Measurements from ENCODE around the gene YTHDF1.

Gene YTHDF1

DNA sequence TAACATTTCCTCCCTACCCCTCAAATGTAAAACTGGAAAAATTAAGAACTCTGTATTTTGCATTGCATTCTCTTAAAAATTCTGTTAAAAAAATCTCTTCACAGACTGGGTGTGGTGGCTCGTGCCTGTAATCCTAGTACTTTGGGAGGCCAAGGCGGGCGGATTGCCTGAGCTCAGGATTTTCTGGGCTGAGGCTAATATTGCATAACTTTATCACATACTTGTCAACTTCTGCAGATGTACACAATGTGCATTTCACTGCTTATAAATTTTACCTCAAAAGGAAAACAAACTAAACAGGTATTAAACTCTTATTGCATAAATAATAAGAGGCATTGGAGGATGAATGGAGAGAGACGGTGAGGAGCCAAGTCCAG lies 21.1 kb downstream of the YTHDF1 start:
- H3K4me1 ChIP-seq (ENCODE audit: control insufficient read depth, insufficient read depth, low read length), result no peaks in the 10 kb centered on the region
- H3K9me3 ChIP-seq (ENCODE audit: control insufficient read depth, low read length), result no peaks in the 10 kb centered on the region
- no peak overlapping the region for H3K27ac ChIP-seq (ENCODE audit: insufficient read depth, low read depth, low read length, poor library complexity, severe bottlenecking)
- H3K27me3 ChIP-seq (ENCODE audit: control insufficient read depth, insufficient read depth, low read length, poor library complexity, severe bottlenecking), result no peaks in the 10 kb centered on the region
- peaks cover 10% of the 10 kb centered on the region for H3K36me3 ChIP-seq (ENCODE audit: control insufficient read depth, insufficient read depth, low read length)
- no peak overlapping the region for H3K4me3 ChIP-seq (ENCODE audit: insufficient read depth, low read depth, low read length)
- 92 to 95% methylated on average over 4 of the region's 4 CpGs for WGBS, 2 experiments

DNA sequence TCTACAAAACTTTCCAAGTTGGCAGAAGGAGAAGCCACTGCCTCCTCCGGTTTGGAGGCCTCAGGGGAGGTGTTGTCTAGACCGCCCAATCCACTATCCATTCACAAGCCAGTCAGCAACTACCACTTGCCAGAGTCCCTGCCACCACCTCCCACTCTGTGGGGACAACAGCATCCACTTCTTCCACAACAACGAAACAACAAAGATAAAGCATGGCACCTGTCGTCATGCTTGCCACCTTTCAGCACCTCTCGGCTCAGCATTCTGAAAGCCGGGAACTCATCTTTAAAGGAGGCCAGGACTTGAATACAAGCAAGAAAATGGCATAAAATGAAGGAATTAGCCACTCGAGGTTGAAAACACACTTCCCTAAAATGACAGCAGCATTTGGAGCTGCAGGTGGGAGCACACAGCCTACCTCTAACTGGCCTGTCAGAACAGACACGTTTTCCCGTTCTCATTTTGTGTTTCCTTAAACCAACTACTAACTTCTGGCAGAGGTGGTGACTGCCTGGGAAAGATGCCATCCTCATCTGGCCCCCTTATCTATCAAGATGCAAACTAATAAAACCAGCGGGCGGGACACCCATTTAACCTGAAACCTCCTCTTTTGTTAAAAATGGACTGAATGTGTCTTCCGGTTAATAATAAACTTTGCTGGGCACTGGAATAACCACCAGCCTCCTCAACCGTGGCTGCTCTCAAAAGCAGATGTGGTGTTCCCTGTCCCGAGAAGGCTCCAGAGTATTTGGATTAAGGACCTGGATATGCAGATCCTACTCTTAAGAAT lies 21.7 kb downstream of the YTHDF1 start:
- peaks cover 10% of the 10 kb centered on the region for H3K36me3 ChIP-seq (ENCODE audit: control insufficient read depth, insufficient read depth, low read length)
- H3K4me1 ChIP-seq (ENCODE audit: control insufficient read depth, insufficient read depth, low read length), result no peaks in the 10 kb centered on the region
- WGBS, 2 experiments, result 93 to 94% methylated on average over 14 of the region's 14 CpGs
- no peak overlapping the region for H3K27ac ChIP-seq (ENCODE audit: insufficient read depth, low read depth, low read length, poor library complexity, severe bottlenecking)
- no peaks in the 10 kb centered on the region for H3K27me3 ChIP-seq (ENCODE audit: control insufficient read depth, insufficient read depth, low read length, poor library complexity, severe bottlenecking)
- no peaks in the 10 kb centered on the region for H3K9me3 ChIP-seq (ENCODE audit: control insufficient read depth, low read length)
- H3K4me3 ChIP-seq (ENCODE audit: insufficient read depth, low read depth, low read length), result no peak overlapping the region

DNA sequence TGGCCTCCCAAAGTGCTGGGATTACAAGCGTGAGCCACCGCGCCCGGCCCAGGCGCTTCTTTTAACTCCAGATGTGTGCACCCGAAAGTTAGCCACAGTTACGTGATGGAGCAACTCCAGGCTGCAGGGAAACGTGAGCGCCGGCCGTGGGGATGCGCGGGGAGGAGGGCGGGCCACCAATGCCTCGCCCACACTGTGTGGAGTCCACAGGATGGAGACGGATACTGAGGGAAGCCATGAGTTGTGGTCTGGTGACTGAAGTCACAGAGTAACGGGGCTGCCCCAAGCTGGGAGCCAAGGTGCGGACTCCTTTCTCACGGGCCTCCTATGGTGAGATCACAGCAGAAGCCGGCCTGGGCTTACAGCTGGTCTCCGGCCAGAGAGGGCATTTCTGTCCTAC lies 23.2 kb downstream of the YTHDF1 start:
- H3K27me3 ChIP-seq (ENCODE audit: control insufficient read depth, insufficient read depth, low read length, poor library complexity, severe bottlenecking), result no peaks in the 10 kb centered on the region
- peaks cover 10% of the 10 kb centered on the region for H3K36me3 ChIP-seq (ENCODE audit: control insufficient read depth, insufficient read depth, low read length)
- 93 to 94% methylated on average over 21 of the region's 21 CpGs for whole genome bisulfite sequencing, 2 experiments
- no peaks in the 10 kb centered on the region for H3K9me3 ChIP-seq (ENCODE audit: control insufficient read depth, low read length)
- no peaks in the 10 kb centered on the region for H3K4me1 ChIP-seq (ENCODE audit: control insufficient read depth, insufficient read depth, low read length)
- H3K4me3 ChIP-seq (ENCODE audit: insufficient read depth, low read depth, low read length), result no peak overlapping the region
- H3K27ac ChIP-seq (ENCODE audit: insufficient read depth, low read depth, low read length, poor library complexity, severe bottlenecking), result no peak overlapping the region

DNA sequence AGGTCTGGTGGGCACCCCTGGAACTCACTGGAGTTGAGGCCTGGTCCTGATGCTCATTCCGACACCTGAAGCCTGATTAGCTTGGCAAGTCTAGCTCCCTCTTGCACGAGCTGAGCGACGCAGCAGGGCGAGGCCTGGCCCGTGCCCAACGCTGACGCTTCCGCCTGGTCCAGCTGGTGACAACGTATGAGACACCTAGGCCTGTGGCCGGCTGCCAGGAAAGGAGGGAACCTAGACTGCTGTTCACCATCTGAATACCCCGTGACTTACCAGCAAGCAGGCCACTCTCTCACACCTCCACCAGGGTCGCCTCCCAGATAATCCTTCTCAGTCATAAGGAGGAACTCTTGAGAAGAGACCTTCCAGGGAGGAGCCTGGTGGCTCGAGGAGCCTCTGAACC lies 24.5 kb downstream of the YTHDF1 start:
- WGBS, 2 experiments, result 90 to 91% methylated on average over 14 of the region's 14 CpGs

DNA sequence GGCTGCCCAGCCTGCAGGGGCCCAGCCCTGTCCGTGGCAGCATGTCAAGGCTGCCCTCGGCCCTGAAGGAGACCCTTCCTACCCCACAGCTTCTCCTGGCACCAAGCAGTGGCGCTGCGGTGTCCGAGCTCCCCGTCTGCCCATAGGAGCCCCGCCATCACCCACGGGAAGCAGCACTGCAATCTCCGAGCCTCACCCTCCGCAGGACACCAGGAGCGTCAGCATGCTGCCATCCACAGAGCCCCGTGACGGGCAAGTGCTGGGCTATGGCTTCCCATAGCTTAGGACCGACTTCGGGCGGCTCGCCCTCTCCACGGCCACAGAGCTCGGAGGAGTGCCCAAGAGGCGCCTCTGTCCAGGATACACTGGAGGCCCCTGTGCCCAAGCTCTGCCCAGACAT lies 25.1 kb downstream of the YTHDF1 start:
- Histone ChIP-seq H3K9me3 (ENCODE audit: control insufficient read depth, low read length) (no peaks in the 10 kb centered on the region), H3K4me1 (ENCODE audit: control insufficient read depth, insufficient read depth, low read length) (no peaks in the 10 kb centered on the region), H3K27ac (ENCODE audit: insufficient read depth, low read depth, low read length, poor library complexity, severe bottlenecking) (no peak overlapping the region), H3K4me3 (ENCODE audit: insufficient read depth, low read depth, low read length) (no peak overlapping the region), H3K27me3 (ENCODE audit: control insufficient read depth, insufficient read depth, low read length, poor library complexity, severe bottlenecking) (no peaks in the 10 kb centered on the region), H3K36me3 (ENCODE audit: control insufficient read depth, insufficient read depth, low read length) (peaks cover 4% of the 10 kb centered on the region)
- 92% methylated on average over 20 of the region's 20 CpGs for WGBS, 2 experiments

More for the DNA sequence above, 24.5 kb downstream of the YTHDF1 start:
- Histone ChIP-seq H3K36me3 (ENCODE audit: control insufficient read depth, insufficient read depth, low read length) (peaks cover 6% of the 10 kb centered on the region), H3K27me3 (ENCODE audit: control insufficient read depth, insufficient read depth, low read length, poor library complexity, severe bottlenecking) (no peaks in the 10 kb centered on the region), H3K4me1 (ENCODE audit: control insufficient read depth, insufficient read depth, low read length) (no peaks in the 10 kb centered on the region), H3K9me3 (ENCODE audit: control insufficient read depth, low read length) (no peaks in the 10 kb centered on the region), H3K4me3 (ENCODE audit: insufficient read depth, low read depth, low read length) (no peak overlapping the region), H3K27ac (ENCODE audit: insufficient read depth, low read depth, low read length, poor library complexity, severe bottlenecking) (no peak overlapping the region)

DNA sequence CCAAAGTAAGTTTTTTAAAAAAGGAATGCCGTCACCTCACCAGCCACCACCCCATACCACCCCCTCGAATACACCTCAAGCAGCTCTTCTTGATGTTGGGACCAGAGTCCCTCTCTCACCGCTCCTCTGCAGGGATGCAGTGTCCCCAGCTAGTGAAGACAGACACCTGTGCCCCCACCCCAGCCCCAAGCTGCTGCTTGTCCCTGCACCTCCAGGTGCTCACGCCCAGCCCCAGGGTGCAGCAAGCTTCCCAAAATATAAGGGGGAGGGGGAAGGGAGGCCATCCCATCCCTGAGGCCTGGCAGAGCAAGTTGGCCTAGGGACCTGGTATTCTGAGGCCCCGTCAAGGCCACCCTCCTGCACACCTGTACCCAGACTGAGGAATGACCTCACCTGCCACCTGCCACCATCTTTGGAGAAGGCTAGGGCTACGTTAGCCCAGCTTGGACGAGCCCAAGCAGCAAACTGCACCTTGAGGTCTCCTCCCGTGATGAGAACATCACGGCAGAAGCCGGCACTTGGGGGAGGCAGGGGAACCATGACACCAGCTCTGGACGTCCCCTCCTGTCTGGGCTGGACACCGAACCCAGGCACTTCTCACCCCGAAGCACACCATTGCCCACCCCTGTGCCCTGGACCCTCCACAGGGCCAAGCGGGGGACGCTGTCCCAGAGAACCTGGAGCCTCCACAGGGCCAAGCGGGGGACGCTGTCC lies 25.9 kb downstream of the YTHDF1 start:
- Histone ChIP-seq H3K4me3 (ENCODE audit: insufficient read depth, low read depth, low read length) (no peak overlapping the region), H3K36me3 (ENCODE audit: control insufficient read depth, insufficient read depth, low read length) (no peaks in the 10 kb centered on the region), H3K27me3 (ENCODE audit: control insufficient read depth, insufficient read depth, low read length, poor library complexity, severe bottlenecking) (no peaks in the 10 kb centered on the region), H3K4me1 (ENCODE audit: control insufficient read depth, insufficient read depth, low read length) (no peaks in the 10 kb centered on the region), H3K27ac (ENCODE audit: insufficient read depth, low read depth, low read length, poor library complexity, severe bottlenecking) (no peak overlapping the region), H3K9me3 (ENCODE audit: control insufficient read depth, low read length) (no peaks in the 10 kb centered on the region)
- WGBS, 2 experiments, result 92% methylated on average over 17 of the region's 17 CpGs

DNA sequence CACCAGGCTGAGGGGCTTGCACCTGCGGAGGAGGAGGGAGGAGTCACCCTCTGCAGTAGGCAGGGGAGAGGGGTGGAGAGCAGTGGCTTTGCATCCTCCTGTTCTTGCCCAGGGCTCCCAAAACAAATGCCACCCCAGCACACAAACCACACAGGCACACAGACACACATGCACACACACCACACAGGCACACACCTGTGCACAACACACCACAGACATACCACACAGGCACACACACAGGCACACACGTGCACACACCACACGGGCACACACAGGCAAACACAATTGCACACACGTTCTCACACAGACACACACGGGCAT lies 26.6 kb downstream of the YTHDF1 start:
- WGBS, 2 experiments, result 83 to 87% methylated on average over 5 of the region's 5 CpGs
- H3K4me3 ChIP-seq (ENCODE audit: insufficient read depth, low read depth, low read length), result no peak overlapping the region
- H3K9me3 ChIP-seq (ENCODE audit: control insufficient read depth, low read length), result no peaks in the 10 kb centered on the region
- no peak overlapping the region for H3K27ac ChIP-seq (ENCODE audit: insufficient read depth, low read depth, low read length, poor library complexity, severe bottlenecking)
- H3K27me3 ChIP-seq (ENCODE audit: control insufficient read depth, insufficient read depth, low read length, poor library complexity, severe bottlenecking), result no peaks in the 10 kb centered on the region
- no peaks in the 10 kb centered on the region for H3K4me1 ChIP-seq (ENCODE audit: control insufficient read depth, insufficient read depth, low read length)
- no peaks in the 10 kb centered on the region for H3K36me3 ChIP-seq (ENCODE audit: control insufficient read depth, insufficient read depth, low read length)

DNA sequence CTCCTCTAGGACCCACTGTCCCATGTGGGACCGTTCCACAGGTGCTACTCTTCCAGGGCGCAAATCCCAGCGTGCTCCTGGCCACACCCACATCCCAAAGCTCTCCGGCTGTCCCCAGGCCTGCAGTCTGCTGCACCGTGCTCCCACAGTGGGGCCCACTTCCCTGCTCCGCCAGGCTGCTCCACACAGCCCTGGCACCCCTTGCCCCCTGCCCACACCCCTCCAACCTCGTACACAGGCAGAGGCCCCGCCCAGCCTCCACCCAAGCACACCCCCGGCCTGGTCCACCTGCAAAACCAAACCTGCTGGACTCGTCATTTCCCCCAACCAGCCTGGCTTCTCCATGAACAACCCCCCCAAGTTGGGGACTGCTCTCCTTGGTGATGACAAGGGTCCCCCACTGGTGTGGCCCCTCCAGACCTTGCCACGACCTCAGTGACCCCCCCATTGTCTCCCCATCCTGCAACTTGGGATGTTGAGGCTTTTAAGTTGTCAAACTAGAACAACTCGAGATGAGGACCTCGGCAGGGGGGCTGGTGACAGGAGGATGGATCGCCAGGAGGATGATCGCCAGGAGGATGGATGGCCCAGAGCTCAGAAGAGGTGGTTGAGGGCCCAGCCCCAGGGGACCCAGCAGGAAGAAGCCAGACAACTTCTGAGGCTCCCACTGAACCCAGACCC lies 27.1 kb downstream of the YTHDF1 start:
- H3K36me3 ChIP-seq (ENCODE audit: control insufficient read depth, insufficient read depth, low read length), result no peaks in the 10 kb centered on the region
- 76 to 78% methylated on average over 15 of the region's 15 CpGs for WGBS, 2 experiments
- no peaks in the 10 kb centered on the region for H3K9me3 ChIP-seq (ENCODE audit: control insufficient read depth, low read length)
- H3K27me3 ChIP-seq (ENCODE audit: control insufficient read depth, insufficient read depth, low read length, poor library complexity, severe bottlenecking), result no peaks in the 10 kb centered on the region
- H3K4me3 ChIP-seq (ENCODE audit: insufficient read depth, low read depth, low read length), result no peak overlapping the region
- no peaks in the 10 kb centered on the region for H3K4me1 ChIP-seq (ENCODE audit: control insufficient read depth, insufficient read depth, low read length)
- no peak overlapping the region for H3K27ac ChIP-seq (ENCODE audit: insufficient read depth, low read depth, low read length, poor library complexity, severe bottlenecking)

DNA sequence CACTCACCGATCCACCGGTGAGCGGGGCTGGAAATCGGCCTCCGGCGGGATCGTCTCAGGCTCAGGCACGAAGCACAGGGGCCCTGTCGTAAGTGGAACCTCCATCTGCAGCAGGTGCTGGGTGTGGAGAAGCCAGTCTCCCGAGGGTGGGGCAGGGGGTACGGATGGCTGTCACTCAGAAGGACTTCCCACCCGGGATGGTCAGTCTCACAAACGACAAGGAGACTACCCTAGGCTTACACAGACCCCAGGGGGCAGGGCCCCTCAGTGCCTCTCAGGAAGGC lies 27.8 kb downstream of the YTHDF1 start:
- Histone ChIP-seq H3K27ac (ENCODE audit: insufficient read depth, low read depth, low read length, poor library complexity, severe bottlenecking) (no peak overlapping the region), H3K36me3 (ENCODE audit: control insufficient read depth, insufficient read depth, low read length) (no peaks in the 10 kb centered on the region), H3K9me3 (ENCODE audit: control insufficient read depth, low read length) (no peaks in the 10 kb centered on the region), H3K27me3 (ENCODE audit: control insufficient read depth, insufficient read depth, low read length, poor library complexity, severe bottlenecking) (no peaks in the 10 kb centered on the region), H3K4me3 (ENCODE audit: insufficient read depth, low read depth, low read length) (no peak overlapping the region), H3K4me1 (ENCODE audit: control insufficient read depth, insufficient read depth, low read length) (no peaks in the 10 kb centered on the region)
- WGBS, 2 experiments, result 84 to 86% methylated on average over 13 of the region's 13 CpGs

DNA sequence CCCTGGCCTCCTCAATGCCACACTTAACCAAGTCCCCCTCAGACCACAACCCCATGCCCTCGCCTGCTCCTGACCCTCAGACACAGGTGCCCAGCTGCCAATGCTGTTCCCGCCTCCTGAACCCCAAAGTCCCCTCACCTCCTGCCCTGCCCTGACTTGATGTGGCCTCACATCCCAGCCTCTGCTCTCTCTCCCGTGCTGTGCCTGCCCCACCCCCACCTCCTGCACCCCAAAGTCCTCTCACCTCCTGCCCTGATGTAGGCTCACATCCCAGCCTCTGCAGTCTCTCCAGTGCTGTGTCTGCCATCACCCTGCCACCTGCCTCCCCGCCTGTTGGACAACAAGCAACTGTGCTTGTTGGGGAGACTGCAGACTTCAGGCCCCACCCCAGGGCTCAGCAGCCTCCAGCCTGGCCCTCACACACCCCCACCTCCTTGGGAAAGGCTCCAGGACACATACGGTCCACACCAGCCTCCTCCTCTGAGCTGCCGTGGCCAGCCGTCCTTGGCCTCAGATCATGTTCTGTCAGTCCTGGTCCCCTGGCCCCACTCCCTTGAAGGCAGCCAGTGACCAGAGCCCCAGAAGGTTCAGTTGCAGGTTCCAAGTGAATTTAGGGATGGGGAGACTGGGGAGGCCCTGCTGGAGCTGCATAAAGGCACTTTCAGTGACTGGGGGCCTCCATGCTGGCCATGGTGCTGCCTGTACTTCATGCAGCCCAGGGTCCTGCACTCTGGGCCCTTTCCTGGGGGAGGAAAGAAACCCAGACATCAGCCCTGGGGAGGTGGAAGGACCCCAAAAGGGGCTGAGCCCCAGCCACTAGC lies 28.4 kb downstream of the YTHDF1 start:
- WGBS, 2 experiments, result 89 to 90% methylated on average over 7 of the region's 7 CpGs
- Histone ChIP-seq H3K9me3 (ENCODE audit: control insufficient read depth, low read length) (no peaks in the 10 kb centered on the region), H3K4me3 (ENCODE audit: insufficient read depth, low read depth, low read length) (no peak overlapping the region), H3K27ac (ENCODE audit: insufficient read depth, low read depth, low read length, poor library complexity, severe bottlenecking) (no peak overlapping the region), H3K4me1 (ENCODE audit: control insufficient read depth, insufficient read depth, low read length) (peaks cover 4% of the 10 kb centered on the region), H3K36me3 (ENCODE audit: control insufficient read depth, insufficient read depth, low read length) (no peaks in the 10 kb centered on the region), H3K27me3 (ENCODE audit: control insufficient read depth, insufficient read depth, low read length, poor library complexity, severe bottlenecking) (no peaks in the 10 kb centered on the region)
